SK-N-SH treated with all-trans-retinoic acid at 6 μM for 48 hours (cell line): ENCODE measurements around the gene ACSBG1.

Source experiments
- ARNTL ChIP-seq: fragments of 450-650 bp; formaldehyde crosslinking; IDR thresholded peaks from 2 replicates; pipeline ENCODE4 v1.5.0; 2020; ENCODE audit warnings: low read depth, mild to moderate bottlenecking, moderate library complexity, borderline replicate concordance
- CSRNP3 ChIP-seq: fragments of 250-450 bp; sonication (Bioruptor Pico); IDR thresholded peaks from 2 replicates; pipeline ENCODE4 v1.5.1; 2021; ENCODE audit warnings: mild to moderate bottlenecking, moderate library complexity
- ESRRG ChIP-seq: fragments of 250-450 bp; sonication (Bioruptor Pico); IDR thresholded peaks from 2 replicates; pipeline ENCODE4 v1.6.1; 2021; ENCODE audit warnings: mild to moderate bottlenecking
- GLIS3 ChIP-seq: fragments of 250-450 bp; sonication (Bioruptor Pico); IDR thresholded peaks from 2 replicates; pipeline ENCODE4 v1.5.0; 2020; ENCODE audit warnings: mild to moderate bottlenecking, moderate library complexity
- ISL1 ChIP-seq: fragments of 250-450 bp; sonication (Bioruptor Pico); IDR thresholded peaks from 2 replicates; pipeline ENCODE4 v2.1.2; 2022; ENCODE audit warnings: mild to moderate bottlenecking, moderate library complexity
- TCF4 ChIP-seq: fragments of 250-450 bp; sonication (Bioruptor Pico); IDR thresholded peaks from 2 replicates; pipeline ENCODE4 v1.8.0; 2021; ENCODE audit warnings: mild to moderate bottlenecking, moderate library complexity, borderline replicate concordance
- TOX ChIP-seq: fragments of 250-450 bp; sonication (Bioruptor Pico); IDR thresholded peaks from 2 replicates; pipeline ENCODE4 v1.8.0; 2021; ENCODE audit warnings: mild to moderate bottlenecking, moderate library complexity, borderline replicate concordance
- TSHZ2 ChIP-seq: fragments of 250-450 bp; sonication (Bioruptor Pico); IDR thresholded peaks from 2 replicates; pipeline ENCODE4 v1.5.0; 2020; ENCODE audit warnings: mild to moderate bottlenecking, moderate library complexity
- ZFP3 ChIP-seq: fragments of 250-450 bp; sonication (Bioruptor Pico); IDR thresholded peaks from 2 replicates; pipeline ENCODE4 v1.5.0; 2020; ENCODE audit warnings: mild to moderate bottlenecking, moderate library complexity

- TF ChIP-seq ZFP3 (no peak), ESRRG (CRISPR knock-in tag) (no peak), TOX (no peak), TSHZ2 (no peak), CSRNP3 (CRISPR knock-in tag) (no peak), ARNTL (CRISPR knock-in tag) (no peak), GLIS3 (CRISPR knock-in tag) (no peak), TCF4 (CRISPR knock-in tag) (no peak), ISL1 (CRISPR knock-in tag) (no peak)
Measured at GRCh38 chr15:78208341-78208844, 26.0 kb downstream of the ACSBG1 start.
